Duodenal mucosa (tissue), 2 donors: ENCODE measurements around the gene TXNIP.
A peak's percentile ranks its signal among the peaks of the same experiment; 100 is the strongest.
"Not testable (repeated sequence)": the region's sequence is repeated elsewhere in the genome, so short reads cannot be mapped to it uniquely, and the experiment has no call there.

Source experiments
- H3K27ac ChIP-seq: one replicate; pipeline ENCODE4 v1.7.0; 2013; ENCODE audit warnings: low read depth, low read length
- H3K27me3 ChIP-seq, 2 donors: one replicate each; pipeline ENCODE4 v1.7.0; 2013; ENCODE audit warnings: low read length in 2 of 2, control low read depth in 1 of 2; ENCODE audit not compliant: insufficient read depth in 2 of 2, control insufficient read depth in 1 of 2
- H3K36me3 ChIP-seq, 2 donors: one replicate each; pipeline ENCODE4 v1.7.0; 2013; ENCODE audit warnings: low read length in 2 of 2, control low read depth in 1 of 2; ENCODE audit not compliant: insufficient read depth in 2 of 2, control insufficient read depth in 1 of 2
- H3K4me1 ChIP-seq, 2 donors: one replicate each; pipeline ENCODE4 v1.7.0; 2013; ENCODE audit warnings: low read length in 2 of 2, control low read depth in 1 of 2; ENCODE audit not compliant: insufficient read depth in 2 of 2, control insufficient read depth in 1 of 2
- H3K4me3 ChIP-seq, 2 donors: one replicate each; pipeline ENCODE4 v1.7.0; 2013; ENCODE audit warnings: low read length in 2 of 2, low read depth in 1 of 2
- H3K9ac ChIP-seq, 2 donors: one replicate each; pipeline ENCODE4 v1.7.0; 2013; ENCODE audit warnings: low read length in 2 of 2, low read depth in 1 of 2
- H3K9me3 ChIP-seq, 2 donors: one replicate each; pipeline ENCODE4 v1.7.0; 2013; ENCODE audit warnings: low read length in 2 of 2, control low read depth in 1 of 2; ENCODE audit not compliant: control insufficient read depth in 1 of 2

The TXNIP gene

DNA sequence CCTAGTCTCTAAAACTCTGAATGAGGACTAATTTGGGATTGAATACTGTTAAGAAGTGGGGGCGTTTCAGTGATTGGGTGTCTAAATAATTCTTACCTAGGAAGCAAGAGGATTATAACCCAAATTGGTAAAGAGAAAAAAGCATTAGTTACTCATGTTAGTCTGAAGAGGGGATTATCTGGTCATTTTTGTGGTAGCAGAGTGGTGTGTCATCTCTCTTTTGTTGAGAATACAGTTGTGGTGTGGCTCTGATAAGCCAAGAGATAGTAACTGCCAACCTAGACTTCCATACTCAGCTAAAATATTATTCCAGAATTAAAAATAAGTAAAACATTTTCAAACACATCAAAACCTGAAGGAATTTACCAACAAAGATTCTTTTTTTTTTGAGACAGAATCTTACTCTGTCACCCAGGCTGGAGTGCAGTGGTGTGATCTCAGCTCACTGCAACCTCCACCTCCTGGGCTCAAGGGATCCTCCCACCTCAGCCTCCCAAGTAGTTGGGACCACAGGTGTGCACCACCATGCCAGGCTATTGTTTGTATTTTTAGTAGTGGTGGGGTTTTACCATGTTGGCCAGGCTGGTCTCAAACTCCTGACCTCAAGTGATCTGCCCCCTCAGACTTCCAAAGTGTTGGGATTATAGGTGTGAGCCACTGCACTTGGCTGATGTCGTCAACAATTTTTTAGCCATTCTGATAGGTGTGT lies 29.6 kb upstream of the TXNIP start:
- not testable (repeated sequence) for H3K4me1 ChIP-seq, H3K9me3 ChIP-seq, H3K4me3 ChIP-seq, H3K27me3 ChIP-seq, H3K27ac ChIP-seq, H3K36me3 ChIP-seq, H3K9ac ChIP-seq

GRCh38 chr1:146022403-146023127 lies 26.2 kb upstream of the TXNIP start:
- Histone ChIP-seq H3K4me3 (no peak overlapping the region), H3K27me3 (peaks cover 21 to 35% of the 10 kb centered on the region in 2 donors)

DNA sequence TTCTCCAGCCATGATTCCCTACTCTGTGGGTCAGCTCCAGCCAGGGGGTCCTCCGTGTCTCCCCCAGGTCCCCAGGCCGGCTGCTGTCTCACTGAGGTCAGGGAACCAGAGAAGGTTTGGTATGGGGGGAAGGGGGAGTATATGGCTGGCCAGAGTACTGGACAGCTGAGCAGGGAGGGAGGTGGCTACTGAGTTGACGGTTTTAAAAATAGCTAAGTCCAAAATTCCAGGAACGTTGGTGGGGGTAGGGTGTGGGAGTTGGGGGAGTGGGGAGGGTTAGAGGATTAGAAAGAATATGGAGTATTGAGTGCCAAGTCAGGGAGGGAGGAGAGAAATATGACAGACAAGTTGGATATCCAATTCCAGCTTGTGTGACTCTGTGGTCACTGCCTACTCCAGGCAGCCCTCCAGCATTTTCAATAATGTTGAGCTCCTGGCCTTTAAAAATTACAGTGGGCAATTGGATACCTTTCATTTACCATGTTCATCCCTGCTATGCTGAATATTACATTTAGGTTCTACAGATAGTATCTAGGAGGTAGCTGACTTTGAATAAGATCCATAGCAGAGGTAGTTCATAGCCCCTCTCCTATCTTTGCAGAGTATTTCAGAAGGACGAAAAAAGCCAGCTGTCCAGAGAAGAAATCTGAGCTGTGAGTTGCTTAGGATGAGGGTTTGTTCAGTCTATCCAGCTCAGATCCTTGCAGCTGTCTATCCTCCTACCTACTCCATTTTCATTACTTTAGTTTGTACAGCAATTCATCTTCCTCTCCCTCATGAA lies 25.4 kb upstream of the TXNIP start, which contains the start of gene HJV:
Gene HJV, minus strand, starts transcription at position 114 of the 781 bp plus-strand sequence. CDS start 1,504 bp downstream, outside the sequence.
- Histone ChIP-seq H3K36me3 (no peaks in the 10 kb centered on the region), H3K27ac (no peak within 1 kb of the TSS), H3K9ac (no peak within 1 kb of the TSS), H3K4me3 (no peak within 1 kb of the TSS), H3K9me3 (no peaks in the 10 kb centered on the region), H3K27me3 (peaks cover 24 to 40% of the 10 kb centered on the region in 2 donors), H3K4me1 (peaks cover 0 to 4% of the 10 kb centered on the region in 2 donors)

More at GRCh38 chr1:146022403-146023127, 26.2 kb upstream of the TXNIP start:
- Histone ChIP-seq H3K9me3 (no peaks in the 10 kb centered on the region), H3K4me1 (peaks cover 0 to 4% of the 10 kb centered on the region in 2 donors), H3K36me3 (no peaks in the 10 kb centered on the region), H3K9ac (no peak overlapping the region), H3K27ac (no peak overlapping the region)

DNA sequence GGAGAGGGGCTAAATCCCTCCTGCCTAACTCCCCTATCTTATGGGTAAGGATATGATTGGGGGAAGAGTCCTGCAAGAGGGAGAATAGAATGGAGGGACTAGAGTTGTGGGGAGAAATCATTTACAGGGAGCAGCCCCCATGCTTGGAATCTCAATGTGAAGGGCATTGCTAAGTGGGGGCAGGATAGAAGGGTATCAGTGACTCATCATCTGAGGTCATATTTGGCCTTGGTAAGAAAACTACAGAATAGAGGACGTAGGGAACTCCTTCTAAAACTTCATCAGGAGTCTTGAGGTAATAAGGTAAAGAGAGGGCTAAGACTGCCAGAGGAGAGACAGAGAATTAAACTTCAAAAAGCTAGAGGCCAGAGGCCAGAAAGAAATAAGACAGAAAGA lies 24.7 kb upstream of the TXNIP start:
- Histone ChIP-seq H3K27ac (no peak overlapping the region), H3K4me1 (peaks cover 0 to 4% of the 10 kb centered on the region in 2 donors), H3K4me3 (no peak overlapping the region), H3K27me3 (peaks cover 24 to 40% of the 10 kb centered on the region in 2 donors), H3K36me3 (no peaks in the 10 kb centered on the region), H3K9me3 (no peaks in the 10 kb centered on the region), H3K9ac (no peak overlapping the region)

GRCh38 chr1:146020058-146021049 lies 24.0 kb upstream of the TXNIP start:
- H3K4me1 ChIP-seq: peaks cover 0 to 4% of the 10 kb centered on the region in 2 donors
- no peak overlapping the region for H3K4me3 ChIP-seq
- peaks cover 24 to 40% of the 10 kb centered on the region in 2 donors for H3K27me3 ChIP-seq
- H3K27ac ChIP-seq: no peak overlapping the region
- no peak overlapping the region for H3K9ac ChIP-seq
- H3K9me3 ChIP-seq: no peaks in the 10 kb centered on the region
- H3K36me3 ChIP-seq: no peaks in the 10 kb centered on the region

DNA sequence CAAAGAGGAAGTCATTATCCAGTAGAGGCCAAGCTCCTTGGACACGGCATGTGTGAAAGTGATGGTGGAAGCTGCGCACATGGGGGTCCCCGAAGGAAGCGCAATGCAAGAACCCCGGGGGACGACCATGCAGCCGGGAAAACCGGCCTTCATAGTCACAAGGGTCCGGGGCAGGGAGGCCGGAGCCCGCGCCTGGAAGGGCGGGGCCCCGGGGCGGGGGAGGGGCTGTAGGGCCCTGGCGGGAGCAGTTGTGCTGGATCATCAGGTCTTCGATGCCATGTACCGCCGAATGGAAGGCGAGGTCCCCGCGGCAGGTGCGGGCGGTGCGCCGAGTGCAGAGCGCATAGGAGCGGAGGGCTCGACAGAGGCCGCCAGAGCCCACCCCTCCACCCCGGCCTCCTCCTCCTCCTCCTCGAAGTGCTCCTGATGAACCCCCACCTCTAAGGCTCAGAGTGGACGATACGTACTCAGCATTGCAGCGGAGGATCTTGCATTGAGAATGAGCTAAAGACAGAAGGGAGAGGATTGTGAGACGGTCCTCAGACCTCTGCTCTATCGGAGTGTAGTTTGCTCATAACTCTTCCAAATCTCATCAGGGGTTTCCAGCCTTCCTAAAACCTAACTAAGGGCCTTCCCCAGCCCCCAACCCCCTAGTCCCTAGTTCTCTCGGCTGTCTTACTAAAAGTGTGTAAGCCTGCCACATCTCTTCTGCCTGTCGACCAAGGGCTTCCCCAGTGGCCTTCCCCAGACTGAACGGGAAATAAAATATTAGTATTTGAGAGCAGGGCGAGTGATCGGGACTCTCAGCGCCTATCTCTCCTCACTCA lies 23.1 kb upstream of the TXNIP start:
- no peak overlapping the region for H3K27ac ChIP-seq
- no peaks in the 10 kb centered on the region for H3K9me3 ChIP-seq
- no peak overlapping the region for H3K9ac ChIP-seq
- H3K36me3 ChIP-seq: no peaks in the 10 kb centered on the region
- H3K4me1 ChIP-seq: peaks cover 0 to 4% of the 10 kb centered on the region in 2 donors
- H3K27me3 ChIP-seq: peaks cover 24 to 44% of the 10 kb centered on the region in 2 donors
- H3K4me3 ChIP-seq: peak overlapping the region in 1 of 2 donors; percentile 13

- H3K4me3 ChIP-seq: no peak overlapping the region
- no peaks in the 10 kb centered on the region for H3K36me3 ChIP-seq
- H3K27me3 ChIP-seq: peaks cover 24 to 44% of the 10 kb centered on the region in 2 donors
- H3K9me3 ChIP-seq: no peaks in the 10 kb centered on the region
- peaks cover 0 to 4% of the 10 kb centered on the region in 2 donors for H3K4me1 ChIP-seq
- H3K27ac ChIP-seq: no peak overlapping the region
- no peak overlapping the region for H3K9ac ChIP-seq
Measured at GRCh38 chr1:146016891-146017290, 20.5 kb upstream of the TXNIP start.

- no peak overlapping the region for H3K27ac ChIP-seq
- peaks cover 8 to 18% of the 10 kb centered on the region in 2 donors for H3K27me3 ChIP-seq
- no peak overlapping the region for H3K9ac ChIP-seq
- no peaks in the 10 kb centered on the region for H3K4me1 ChIP-seq
- H3K4me3 ChIP-seq: no peak overlapping the region
- H3K9me3 ChIP-seq: no peaks in the 10 kb centered on the region
- H3K36me3 ChIP-seq: no peaks in the 10 kb centered on the region
Measured at GRCh38 chr1:146013559-146013922, 17.2 kb upstream of the TXNIP start.
